ENCODE data around the gene GLIPR1L2.

GLIPR1L2 gene

GRCh38 chr12:75409830-75410229 lies 18.9 kb downstream of the GLIPR1L2 start:
- no peak for DNase-seq (ENCODE audit: low read depth, low spot score)
- no peak overlapping the region for H3K4me3 ChIP-seq (ENCODE audit: low read depth, low read length)
- POLR2A ChIA-PET: no interaction called here
- CTCF ChIA-PET: no interaction called here
- TF ChIP-seq CTCF (IDR thresholded peaks at IDR 0.05; ENCODE audit: insufficient read depth, low read length, missing control alignments): no peak

- ChIA-PET CTCF (interaction anchor here (1.2 to 2.5 kb wide), 3 partner anchors 8 to 31 kb away, joined by 3 to 12 read pairs (median 4); partner anchors contain the start of gene GLIPR1L2), POLR2A (no interaction called here)
- no peak overlapping the region for H3K4me3 ChIP-seq (ENCODE audit: low read depth, low read length)
- no peak for DNase-seq (ENCODE audit: low read depth, low spot score)
- TF ChIP-seq CTCF (IDR thresholded peaks at IDR 0.05; ENCODE audit: insufficient read depth, low read length, missing control alignments): no peak
Measured at GRCh38 chr12:75414671-75415070, 23.8 kb downstream of the GLIPR1L2 start.

- DNase-seq (ENCODE audit: low read depth, low spot score): no peak
- ChIA-PET CTCF (interaction anchor here (0.7 to 1.9 kb wide), 3 partner anchors 13 to 84 kb away, joined by 3 to 5 read pairs (median 3); no protein-coding TSS in a partner anchor), POLR2A (no interaction called here)
- H3K4me3 ChIP-seq (ENCODE audit: low read depth, low read length): no peak overlapping the region
- no peak for TF ChIP-seq CTCF (IDR thresholded peaks at IDR 0.05; ENCODE audit: insufficient read depth, low read length, missing control alignments)
Measured at GRCh38 chr12:75419841-75420240, 29.0 kb downstream of the GLIPR1L2 start.

GRCh38 chr12:75427491-75427890 lies 36.6 kb downstream of the GLIPR1L2 start:
- ChIA-PET CTCF (no interaction called here), POLR2A (no interaction called here)
- no peak overlapping the region for H3K4me3 ChIP-seq (ENCODE audit: low read depth, low read length)
- TF ChIP-seq CTCF (IDR thresholded peaks at IDR 0.05; ENCODE audit: insufficient read depth, low read length, missing control alignments): no peak
- no peak for DNase-seq (ENCODE audit: low read depth, low spot score)

- CTCF ChIA-PET: interaction anchor here (1.1 kb wide), 1 partner anchor 9 kb away, joined by 4 read pairs; no protein-coding TSS in a partner anchor
- no peak for TF ChIP-seq CTCF (IDR thresholded peaks at IDR 0.05; ENCODE audit: insufficient read depth, low read length, missing control alignments)
- no peak overlapping the region for H3K4me3 ChIP-seq (ENCODE audit: low read depth, low read length)
- POLR2A ChIA-PET: no interaction called here
- DNase-seq (ENCODE audit: low read depth, low spot score): no peak
Measured at GRCh38 chr12:75428767-75429166, 37.9 kb downstream of the GLIPR1L2 start.

GRCh38 chr12:75432924-75433323 lies 42.0 kb downstream of the GLIPR1L2 start:
- no peak for DNase-seq (ENCODE audit: low read depth, low spot score)
- TF ChIP-seq CTCF (IDR thresholded peaks at IDR 0.05; ENCODE audit: insufficient read depth, low read length, missing control alignments): no peak
- ChIA-PET POLR2A (no interaction called here), CTCF (interaction anchor here (1.1 to 1.2 kb wide), 2 partner anchors 9 to 10 kb away, joined by 3 to 4 read pairs; no protein-coding TSS in a partner anchor)
- no peak overlapping the region for H3K4me3 ChIP-seq (ENCODE audit: low read depth, low read length)

Data from AG04449 (cell line).